Fibroblast of the aortic adventitia (primary cell): ENCODE data around the gene DGKH. TPM values are rescaled to one million over a fixed set of nuclear protein-coding genes. Genes with fewer than 3 reads are reported as not detected.
A peak's percentile ranks its signal among the peaks of the same experiment; 100 is the strongest.

ENCODE experiments used
- DNase-seq: peaks from one replicate; pipeline ENCODE4 v3.0.0-alpha.2; 2010; ENCODE audit warnings: low read depth
- H3K4me3 ChIP-seq: 2 replicates; pipeline ENCODE4 v1.5.1; 2011; ENCODE audit warnings: low read depth, mild to moderate bottlenecking, control low read depth, low read length, moderate library complexity
- CTCF ChIP-seq: IDR thresholded peaks from 2 replicates; pipeline ENCODE4 v1.5.1; 2011; ENCODE audit warnings: mild to moderate bottlenecking, low read length, control low read depth, inconsistent platforms; ENCODE audit not compliant: insufficient read depth
- total RNA-seq: library from RNA; depleted of rRNA; stranded (reverse); fragments of >200 nt; gene quantifications from 2 replicates; pipeline ENCODE4 v1.2.3, GENCODE V29; 2012; ENCODE audit warnings: low replicate concordance

The DGKH gene
- total RNA-seq, 1 donor = 17.1 TPM

- no peak overlapping the region for H3K4me3 ChIP-seq
- DNase-seq = peak; percentile 33
- no peak for TF ChIP-seq CTCF
Observed at GRCh38 chr13:42255886-42256285, 207.4 kb downstream of the DGKH start.

- H3K4me3 ChIP-seq = no peak overlapping the region
- DNase-seq = no peak
- no peak for TF ChIP-seq CTCF
Observed at GRCh38 chr13:42258747-42259146, 210.3 kb downstream of the DGKH start.

GRCh38 chr13:42259515-42259914 is 211.1 kb downstream of the DGKH start:
- no peak for DNase-seq
- H3K4me3 ChIP-seq = no peak overlapping the region
- no peak for TF ChIP-seq CTCF

- no peak for TF ChIP-seq CTCF
- H3K4me3 ChIP-seq = no peak overlapping the region
- no peak for DNase-seq
Observed at GRCh38 chr13:42260903-42261654, 212.6 kb downstream of the DGKH start.

GRCh38 chr13:42266473-42266872 is 218.0 kb downstream of the DGKH start:
- H3K4me3 ChIP-seq = no peak overlapping the region
- peak; percentile 63 for DNase-seq
- TF ChIP-seq CTCF = no peak

- DNase-seq = no peak
- TF ChIP-seq CTCF = no peak
- no peak overlapping the region for H3K4me3 ChIP-seq
Observed at GRCh38 chr13:42270160-42270856, 221.9 kb downstream of the DGKH start.
